ENCODE measurements around the gene GINM1. TPM values are rescaled to one million over a fixed set of nuclear protein-coding genes. Genes with fewer than 3 reads are reported as not detected.

Gene GINM1
- total RNA-seq, 1 donor from 2014 or later = 55.2 TPM

DNA sequence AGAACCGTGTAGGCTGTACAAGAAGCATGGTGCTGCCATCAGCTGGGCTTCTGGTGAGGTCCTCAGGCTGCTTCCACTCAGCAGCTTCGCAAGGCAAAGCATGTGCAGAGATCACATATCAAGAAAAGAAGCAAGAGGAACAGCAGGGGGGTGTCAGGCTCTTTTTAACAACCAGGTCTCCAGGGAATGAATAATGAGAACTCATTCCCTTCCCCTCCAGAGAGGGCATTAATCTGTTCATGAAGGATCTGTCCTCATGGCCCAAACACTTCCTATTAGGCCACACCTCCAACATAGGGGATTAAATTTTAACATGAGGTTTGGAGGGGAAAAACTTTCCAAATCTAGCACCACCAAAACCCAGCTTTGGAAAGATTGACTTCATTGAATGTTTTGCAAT lies 20.0 kb downstream of the GINM1 start:
- DNase-seq (no peak), ATAC-seq (no peak)
- intact Hi-C loops (cut with micrococcal nuclease) = no loop called here

DNA sequence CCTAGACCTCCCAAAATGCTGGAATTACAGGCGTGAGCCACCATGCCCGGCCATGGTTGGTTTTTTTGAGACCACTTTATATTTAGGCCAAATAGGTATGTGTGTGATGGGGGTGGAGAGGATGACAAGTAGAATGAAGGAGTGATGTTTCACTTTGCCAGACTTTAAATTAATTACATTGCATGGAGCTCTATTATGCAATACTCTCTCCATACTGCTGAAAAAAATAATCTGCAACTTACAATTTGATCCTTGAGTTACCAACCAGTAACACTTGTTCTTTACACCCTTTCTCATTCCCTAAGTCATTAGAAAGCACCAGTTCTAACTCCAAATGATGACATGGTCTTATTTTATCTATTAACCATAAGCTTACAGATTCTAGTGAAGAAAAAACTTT lies 26.8 kb downstream of the GINM1 start:
- no peak for ATAC-seq
- DNase-seq = no peak
- intact Hi-C loops (cut with micrococcal nuclease) = no loop called here

DNA sequence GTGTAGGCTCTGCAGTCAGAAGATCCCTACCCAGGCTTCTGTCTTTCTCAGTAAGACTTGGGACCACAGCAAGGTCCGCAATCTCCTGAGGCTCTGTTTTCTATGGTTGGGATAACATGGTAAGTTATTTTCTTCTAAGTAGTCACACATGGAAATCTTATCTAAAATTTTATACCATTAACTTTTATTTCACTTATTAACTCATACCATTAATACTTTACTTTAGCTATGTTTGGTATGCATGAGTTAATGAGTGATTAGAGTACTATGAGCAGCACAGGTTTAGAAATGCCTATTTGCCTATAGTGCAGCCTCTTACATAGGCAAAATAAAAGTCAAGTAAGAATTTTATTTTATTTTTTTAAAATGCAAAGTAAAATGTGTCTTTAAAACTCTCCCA lies 27.2 kb downstream of the GINM1 start:
- no peak for ATAC-seq
- intact Hi-C loops (cut with micrococcal nuclease) = no loop called here
- no peak for DNase-seq

DNA sequence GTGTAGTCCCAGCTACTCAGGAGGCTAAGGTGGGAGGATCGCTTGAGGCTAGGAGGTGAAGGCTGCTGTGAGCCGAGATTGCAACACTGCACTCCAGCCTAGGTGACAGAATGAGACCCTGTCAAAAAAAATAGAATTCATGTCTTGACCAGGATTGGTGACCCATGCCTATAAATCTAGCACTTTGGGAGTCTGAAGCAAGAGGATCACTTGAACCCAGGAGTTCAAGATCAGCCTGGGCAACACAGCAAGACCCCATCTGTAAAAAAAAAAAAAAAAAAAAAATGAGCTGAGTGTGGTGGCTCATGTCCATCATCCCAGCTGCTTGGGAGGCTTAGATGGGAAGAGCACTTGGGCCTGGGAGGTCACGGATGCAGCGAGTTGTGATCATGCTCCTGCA lies 34.3 kb downstream of the GINM1 start:
- intact Hi-C loops (cut with micrococcal nuclease) = no loop called here
- DNase-seq = no peak
- ATAC-seq = no peak

GRCh38 chr6:149608381-149608982 lies 42.3 kb downstream of the GINM1 start:
- DNase-seq = no peak
- intact Hi-C loops (cut with micrococcal nuclease) = no loop called here
- no peak for ATAC-seq

DNA sequence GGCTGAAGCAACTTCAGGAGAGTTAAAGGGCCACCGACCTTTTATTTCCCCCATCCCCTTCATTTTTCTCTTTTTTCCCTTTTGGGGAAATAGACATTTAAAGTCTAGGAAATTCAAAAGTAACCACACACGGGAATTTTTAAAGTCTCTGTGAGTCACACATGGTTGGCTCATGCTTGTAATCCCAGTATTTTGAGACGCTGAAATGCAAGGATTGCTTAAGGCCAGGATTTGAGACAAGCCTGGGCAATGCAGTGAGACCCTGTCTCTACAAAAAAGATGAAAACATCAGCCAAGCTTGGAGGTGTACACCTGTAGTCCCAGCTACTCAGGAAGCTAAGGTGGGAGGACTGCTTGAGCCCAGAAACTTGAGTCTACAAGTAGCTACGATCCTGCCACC lies 48.2 kb downstream of the GINM1 start:
- ATAC-seq (no peak), DNase-seq (no peak)
- intact Hi-C loops (cut with micrococcal nuclease) = no loop called here

GRCh38 chr6:149615805-149616204 lies 49.6 kb downstream of the GINM1 start:
- DNase-seq (no peak), ATAC-seq (peak; percentile 86)
- intact Hi-C loops (cut with micrococcal nuclease) = no loop called here

DNA sequence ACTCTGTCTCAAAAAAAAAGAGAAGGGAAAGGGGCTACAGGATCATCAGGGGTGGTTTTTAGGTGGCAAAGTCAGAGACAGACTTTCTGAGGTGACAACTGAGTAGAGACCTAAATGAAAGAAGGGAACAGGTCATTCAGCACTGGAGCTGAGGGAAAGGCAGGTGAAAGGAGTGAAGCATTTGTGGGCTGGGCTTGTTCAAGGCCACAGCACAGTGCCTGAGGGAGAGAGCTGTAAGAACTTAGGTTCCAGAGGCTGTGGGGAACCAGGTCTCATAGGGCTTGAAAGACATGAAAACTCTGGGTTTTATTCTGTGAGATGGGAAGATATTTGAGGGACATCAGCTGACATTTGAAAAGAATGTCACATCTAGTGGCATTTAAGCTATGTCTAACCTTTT lies 61.5 kb downstream of the GINM1 start:
- intact Hi-C loops (cut with micrococcal nuclease) = no loop called here
- DNase-seq (no peak), ATAC-seq (no peak)

DNA sequence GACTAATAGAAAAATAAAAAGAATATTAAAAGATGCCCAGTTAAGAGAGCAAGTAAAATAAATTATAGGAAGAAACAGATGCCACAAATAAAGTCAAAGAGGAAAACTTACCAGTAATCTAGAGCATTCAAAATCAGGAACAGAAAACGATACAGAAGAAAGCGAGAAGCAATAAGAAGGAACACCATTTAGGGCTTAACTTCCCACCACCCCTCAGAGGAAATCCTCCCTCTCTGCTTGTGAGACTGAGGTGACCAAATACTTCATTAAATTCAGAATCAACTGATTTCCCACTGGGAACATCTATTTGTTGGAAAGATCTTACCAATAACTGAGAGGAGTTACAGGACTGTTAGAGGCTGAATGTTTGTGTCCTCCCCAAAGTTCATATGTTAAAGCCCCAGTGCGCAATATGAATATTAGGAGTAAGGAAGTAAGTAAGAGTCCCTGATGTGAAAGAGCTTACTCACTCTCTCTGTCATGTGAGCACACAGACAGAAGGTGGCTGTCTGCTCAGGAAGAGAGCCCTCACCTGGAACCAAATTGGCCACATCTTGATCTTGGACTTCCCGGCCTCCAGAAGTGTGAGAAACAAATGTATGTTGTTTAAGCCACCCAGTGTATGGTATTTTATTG lies 62.8 kb downstream of the GINM1 start:
- intact Hi-C loops (cut with micrococcal nuclease) = no loop called here
- DNase-seq (no peak), ATAC-seq (no peak)

DNA sequence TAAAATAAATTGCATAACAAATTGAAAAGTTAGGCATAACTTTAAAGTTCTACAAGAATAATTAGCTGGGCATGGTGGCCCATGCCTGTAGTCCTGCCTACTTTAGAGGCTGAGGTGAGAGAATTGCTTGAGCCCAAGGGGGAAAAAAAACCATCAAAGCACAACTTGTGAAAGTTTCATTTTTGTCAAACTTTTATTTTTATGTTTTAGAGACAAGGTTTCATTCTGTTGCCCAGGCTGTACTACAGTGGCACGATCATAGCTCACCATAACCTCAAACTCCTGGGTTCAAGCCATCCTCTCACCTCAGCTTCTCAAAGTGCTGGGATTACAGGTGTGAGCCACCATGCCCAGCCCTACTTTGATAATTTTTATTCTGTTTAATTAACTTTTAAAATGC lies 68.1 kb downstream of the GINM1 start:
- ATAC-seq = no peak
- intact Hi-C loops (cut with micrococcal nuclease) = no loop called here
- no peak for DNase-seq

- intact Hi-C loops (cut with micrococcal nuclease) = no loop called here
- DNase-seq (no peak), ATAC-seq (no peak)
Observed at GRCh38 chr6:149636124-149636523, 69.9 kb downstream of the GINM1 start.

Other genes with a start within 250 kb of the GINM1 start
- 57.6 TPM for gene TAB2, start 248.7 kb upstream of the GINM1 start, total RNA-seq
- gene SUMO4, start 166.1 kb upstream of the GINM1 start, total RNA-seq = 0.32 TPM
- 0.42 TPM for gene ZC3H12D, start 81.4 kb upstream of the GINM1 start, total RNA-seq
- gene PPIL4, start 20.3 kb upstream of the GINM1 start, total RNA-seq = 15.6 TPM
- 9.5 TPM for gene KATNA1, start 82.3 kb downstream of the GINM1 start, total RNA-seq
- 12.2 TPM for gene LATS1, start 151.7 kb downstream of the GINM1 start, total RNA-seq
- gene NUP43, start 180.2 kb downstream of the GINM1 start, total RNA-seq = 30.1 TPM
- gene PCMT1, start 183.4 kb downstream of the GINM1 start, total RNA-seq = 171 TPM